ENCODE data around the gene TIMP4.

Gene TIMP4

DNA sequence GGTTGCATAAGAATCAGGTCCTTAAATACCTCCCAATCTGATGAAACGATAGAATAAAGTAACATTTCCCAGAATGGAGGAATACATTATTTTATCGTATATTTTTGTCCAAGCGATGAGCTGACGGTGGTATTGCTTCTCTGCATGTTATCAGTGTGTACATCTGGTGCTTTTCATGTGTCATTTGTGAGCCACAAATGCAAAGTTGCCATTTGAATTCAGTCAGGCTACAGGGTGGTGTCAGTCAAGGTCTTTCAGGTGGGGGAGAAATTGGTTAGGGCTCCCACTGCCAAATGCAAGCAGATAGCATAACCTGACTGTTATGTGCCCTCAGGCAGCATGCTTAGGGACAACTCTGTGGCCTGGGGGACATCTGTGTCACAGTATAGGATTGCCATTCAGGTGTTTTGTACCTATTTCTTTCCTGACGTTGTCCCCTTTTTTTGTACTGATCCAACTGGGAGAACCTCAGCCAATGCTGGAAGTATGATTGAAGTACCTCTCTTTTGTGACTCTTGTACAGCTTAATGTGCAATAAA, 26.5 kb upstream of the TIMP4 start:
- DNase-seq, result no peak

DNA sequence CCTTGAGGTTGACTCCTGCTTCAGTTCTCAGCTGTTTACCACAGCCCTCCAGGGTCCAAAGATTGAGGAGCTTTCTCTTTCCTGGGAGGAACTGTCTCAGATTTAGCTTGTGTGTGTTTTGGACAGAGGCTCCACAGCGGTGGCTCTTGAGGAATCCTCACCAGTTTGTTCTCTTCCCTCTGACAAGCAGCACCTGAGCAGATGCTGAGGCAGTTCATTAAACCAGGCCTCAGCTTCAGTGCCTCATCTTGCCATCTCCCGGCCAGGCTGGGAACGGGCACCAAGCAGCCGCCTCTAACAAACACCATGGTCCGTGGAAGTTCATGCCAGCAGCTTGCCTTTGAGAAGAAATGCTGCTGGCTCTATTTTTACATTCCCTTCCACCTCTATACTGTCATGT, 25.8 kb upstream of the TIMP4 start:
- DNase-seq, result no peak

DNA sequence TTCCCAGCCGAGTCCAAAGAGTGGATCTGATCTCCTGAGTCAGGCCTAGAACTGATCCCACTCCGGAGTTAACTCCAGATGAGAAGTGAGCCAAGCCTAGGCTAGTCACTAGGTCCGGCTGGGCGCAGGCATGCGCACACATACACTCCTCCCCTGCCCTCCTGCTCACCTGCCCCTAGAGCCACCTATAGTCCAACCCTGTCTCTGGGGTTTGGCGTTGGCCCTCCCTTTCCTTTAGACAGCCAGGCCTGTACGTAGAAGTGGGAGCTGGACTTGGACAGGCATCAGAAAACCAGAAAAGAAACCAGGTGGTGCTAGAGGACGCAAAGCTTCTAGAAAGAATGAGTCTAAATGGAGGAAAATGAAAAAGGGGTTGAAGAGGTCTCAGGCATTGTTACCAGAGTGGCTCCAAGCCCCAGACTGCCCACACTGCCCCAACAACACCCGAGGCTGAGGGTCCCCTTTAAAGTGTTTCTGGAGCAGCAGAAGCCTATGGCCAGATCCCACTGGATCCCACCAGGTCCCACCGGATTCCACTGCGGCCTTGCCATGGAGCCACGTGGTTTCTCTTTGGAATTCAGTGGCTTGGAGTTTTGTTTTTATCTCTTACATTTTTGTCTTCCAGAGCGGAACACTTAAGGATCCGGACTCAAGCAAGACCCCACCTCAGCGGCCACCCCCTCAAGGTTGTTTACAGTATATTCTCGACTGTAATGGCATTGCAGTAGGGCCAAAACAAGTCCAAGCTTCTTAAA, 24.2 kb upstream of the TIMP4 start:
- DNase-seq, result no peak

DNA sequence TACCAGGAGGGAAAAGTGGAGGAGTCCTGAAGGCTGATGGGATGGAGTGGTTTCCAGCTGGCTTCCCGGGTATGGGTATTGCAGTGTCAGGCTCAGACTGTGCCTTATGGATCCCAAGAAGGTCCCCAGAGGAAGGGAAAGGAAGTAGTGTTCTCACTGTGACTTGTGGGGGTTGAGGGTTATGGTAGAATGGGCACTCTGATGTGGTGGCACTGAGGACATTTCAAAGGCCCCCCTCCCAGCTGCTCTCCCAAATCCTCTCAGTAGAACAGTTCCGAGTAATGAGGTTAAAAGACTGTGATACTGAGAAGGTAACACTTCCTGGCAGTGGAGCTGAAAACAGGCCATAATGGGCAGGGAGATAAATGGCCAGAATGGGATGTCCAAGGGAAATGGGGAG, 23.1 kb upstream of the TIMP4 start:
- DNase-seq, result no peak

DNA sequence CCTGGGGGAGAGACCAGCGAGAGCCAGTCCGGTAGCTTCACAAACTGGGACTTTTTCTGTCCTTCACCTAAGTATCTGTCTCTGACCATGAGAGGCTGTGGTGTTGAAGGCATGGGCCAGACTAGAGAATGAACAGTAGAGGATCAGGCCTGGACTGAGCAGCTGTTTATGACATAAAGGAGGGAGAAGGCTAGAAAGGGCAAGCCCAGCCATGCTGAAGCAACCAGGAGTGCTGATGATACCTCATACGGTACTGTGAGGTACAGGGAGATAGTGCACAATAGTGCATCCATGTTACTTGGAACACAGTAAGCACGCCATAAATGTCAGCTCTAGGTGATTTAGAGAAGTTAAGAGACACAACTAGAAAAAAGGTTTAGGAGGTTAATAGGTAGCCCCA, 22.6 kb upstream of the TIMP4 start:
- no peak for DNase-seq

DNA sequence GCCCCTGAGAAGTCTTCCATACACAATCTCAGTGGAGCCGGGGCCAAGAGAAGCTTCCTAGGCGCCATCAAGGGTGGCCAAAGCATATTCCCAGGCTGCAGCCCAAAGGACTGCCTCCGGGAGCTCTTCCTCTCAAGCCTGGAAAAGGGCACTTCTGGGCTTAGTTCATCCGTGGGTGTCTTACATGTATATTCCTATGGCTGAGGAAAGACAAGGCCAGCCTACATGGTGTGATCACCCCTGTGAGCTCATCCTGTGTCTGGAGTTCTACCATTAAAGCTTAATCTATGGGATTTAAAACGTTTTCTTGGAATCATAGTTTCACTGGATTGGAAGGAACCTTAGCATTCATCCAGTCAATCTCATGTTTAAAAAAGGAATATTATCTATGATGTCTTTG, 21.9 kb upstream of the TIMP4 start:
- DNase-seq, result no peak

DNA sequence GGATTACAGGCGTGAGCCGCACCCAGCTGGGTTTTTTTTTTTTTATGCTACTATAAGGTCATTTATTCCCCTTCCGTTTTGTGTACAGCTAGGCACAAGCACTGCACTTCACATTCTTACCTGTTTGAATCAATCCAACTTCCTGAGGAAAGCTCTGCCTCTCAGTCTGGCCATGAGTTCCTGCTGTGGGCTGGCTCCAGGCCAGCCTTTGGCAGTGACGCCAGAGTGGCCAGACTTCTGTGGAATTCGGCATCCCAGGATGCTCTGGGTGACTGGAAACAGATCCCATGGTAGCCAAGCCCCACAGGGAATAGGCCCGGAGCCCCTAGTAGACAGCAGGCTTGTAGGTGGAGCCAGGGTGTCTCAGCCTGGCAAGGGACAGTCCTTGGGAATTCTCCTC, 21.5 kb upstream of the TIMP4 start:
- DNase-seq, result no peak

DNA sequence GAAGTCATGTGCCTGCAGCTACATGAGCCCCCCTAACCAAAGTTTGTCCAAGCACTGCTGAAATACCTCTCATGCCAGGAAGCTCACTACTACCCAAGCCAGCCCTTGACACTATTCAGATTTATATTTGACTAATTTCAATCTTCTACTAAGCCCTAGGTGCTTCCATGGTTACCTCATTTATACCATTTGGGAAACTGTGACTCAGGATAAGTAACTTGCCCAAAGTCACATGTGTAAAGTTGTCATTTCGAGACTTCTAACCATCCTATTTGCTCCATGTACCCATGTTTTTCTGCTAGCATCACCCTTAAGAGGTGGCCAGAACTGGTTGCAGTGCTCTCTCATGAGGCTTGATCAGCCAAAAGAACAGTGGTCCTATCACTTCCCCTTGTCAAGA, 20.7 kb upstream of the TIMP4 start:
- DNase-seq, result no peak

DNA sequence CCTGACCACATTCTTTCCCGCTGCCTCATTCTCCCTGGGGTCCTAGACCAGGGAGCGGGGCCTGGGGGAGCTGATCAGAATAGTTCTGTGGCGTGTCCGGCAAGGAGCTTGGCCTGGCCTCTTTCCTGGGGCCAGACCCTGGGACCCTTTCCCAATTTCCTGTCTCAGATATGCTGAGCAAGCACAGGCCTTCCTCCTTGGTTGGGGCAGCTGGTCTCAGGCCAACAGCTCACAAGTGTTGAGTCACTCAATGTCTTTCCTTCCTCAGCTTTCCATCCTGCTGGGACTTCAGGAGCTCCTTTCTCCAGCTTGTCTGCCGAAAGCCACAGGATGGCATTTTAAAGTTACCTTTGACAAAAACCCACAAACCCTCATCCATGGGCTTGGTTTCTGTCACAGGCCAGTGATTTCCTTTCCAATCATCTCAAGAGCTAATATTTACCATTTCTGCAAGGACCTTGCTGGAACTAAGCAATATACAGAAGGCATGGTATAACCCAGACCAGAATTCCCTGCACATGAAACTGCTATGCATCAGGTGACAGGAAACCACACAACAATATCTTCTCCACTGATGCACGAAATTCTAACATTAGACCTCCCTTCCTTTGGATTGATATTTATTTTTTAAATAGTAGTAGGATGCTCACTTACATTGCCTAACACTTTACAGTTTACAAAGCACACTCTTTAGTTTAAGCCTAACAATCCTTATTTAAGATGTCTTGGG, 19.5 kb upstream of the TIMP4 start:
- no peak for DNase-seq

DNA sequence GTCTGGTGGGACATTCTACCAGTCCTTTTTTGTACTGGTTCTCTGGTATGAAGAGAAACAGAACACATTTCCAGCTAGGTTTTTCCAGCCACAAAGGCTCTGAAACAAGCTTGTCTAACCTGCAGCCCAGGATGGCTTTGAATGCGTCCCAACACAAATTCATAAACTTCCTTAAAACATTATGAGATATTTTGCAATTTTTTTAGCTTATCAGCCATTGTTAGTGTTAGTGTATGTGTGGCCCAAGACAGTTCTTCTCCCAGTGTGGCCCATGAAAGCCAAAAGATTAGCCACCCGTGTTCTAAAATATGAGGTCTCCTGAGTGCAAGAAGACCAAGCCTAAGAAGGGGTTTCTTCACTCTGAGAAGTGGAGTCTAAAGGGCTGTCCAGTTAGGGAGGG, 18.4 kb upstream of the TIMP4 start:
- no peak for DNase-seq

DNA sequence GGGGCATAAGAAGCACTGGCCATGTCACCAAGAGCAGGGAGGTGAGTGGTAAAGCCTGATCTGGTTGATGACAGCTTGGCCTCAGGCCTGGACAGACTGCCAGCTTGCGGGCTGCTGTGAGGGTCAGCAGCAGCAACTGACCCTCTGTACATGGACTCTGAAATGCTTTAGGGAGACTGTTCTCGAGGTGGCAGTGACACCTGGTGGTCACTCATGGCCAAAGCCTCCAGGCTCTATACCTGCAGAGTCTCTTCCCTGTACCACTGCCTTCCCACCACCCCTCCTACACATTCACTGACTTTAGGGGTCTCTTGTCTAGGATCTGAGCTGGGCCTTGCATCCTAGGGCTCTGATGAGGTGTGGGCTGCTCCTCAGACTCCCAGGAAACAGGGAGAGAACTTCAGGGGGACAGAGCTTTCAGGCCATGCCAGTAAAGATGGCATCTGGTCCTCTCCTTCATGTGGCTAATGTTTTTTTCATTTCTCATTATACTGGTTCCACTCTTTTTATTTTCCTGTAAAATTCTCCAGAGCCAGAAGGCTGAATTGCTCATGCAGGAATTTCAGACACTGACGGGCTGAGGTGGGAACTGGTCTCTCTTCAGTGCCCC, 17.2 kb upstream of the TIMP4 start:
- no peak for DNase-seq

DNA sequence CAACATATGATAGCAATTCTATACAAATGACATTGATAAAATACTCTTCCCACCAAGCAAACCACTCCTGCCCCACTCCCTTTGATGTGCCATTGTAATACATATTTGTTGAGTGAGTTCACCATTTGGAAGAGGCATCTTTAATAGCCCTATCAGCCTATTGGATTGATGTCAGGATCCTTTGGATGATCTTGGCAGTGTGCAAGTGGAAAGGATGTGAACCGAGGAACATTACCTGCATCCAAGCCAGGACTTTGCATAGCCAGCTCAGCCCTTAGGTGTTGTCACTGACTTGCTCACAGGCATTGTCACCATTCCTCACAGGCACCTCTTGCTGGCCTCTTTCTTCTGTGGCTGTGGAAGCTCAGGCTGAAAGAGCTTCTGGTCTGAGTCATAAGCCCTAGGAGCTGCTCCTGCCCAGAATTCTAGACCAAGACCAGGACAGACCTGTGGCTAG, 16.5 kb upstream of the TIMP4 start:
- no peak for DNase-seq

DNA sequence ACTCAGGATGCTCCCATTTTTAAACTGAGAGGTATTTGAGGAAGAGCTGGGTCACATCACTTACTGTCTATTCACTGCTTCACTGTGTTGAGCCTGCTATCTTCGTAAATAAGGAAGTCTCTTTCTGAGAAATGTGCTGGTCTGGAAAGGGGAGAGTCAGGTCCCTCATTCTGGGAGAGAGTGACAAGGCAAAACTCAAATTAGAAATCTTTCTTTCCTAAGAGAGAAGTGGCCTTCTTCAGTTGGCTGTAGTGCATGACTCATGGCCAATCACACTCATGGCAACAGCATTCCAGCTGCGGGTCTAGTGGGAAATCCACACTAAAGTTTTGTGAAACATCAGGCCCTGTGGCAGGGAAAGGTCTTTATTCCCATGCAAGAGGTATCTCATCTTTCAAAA, 11.5 kb upstream of the TIMP4 start:
- peak; percentile 7 for DNase-seq

DNA sequence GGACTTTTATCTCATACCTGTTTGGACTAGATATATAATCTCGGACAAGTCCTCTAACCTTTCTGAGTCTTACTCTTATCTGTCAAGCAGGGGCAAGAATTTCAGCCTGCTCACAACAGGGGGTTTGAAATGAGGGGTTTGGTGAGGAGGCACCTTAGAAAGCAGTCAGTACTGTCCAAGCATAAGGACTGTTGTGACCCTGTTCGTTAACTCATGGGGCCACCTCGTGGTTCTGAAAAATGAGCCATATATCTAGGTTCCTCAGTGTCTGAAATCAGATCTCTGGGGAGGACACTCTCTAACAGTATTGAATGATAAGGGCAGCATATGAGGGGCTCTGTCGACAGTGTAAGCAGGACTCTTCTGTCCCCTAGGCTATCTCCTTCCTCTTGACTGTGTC, 7.2 kb upstream of the TIMP4 start:
- DNase-seq, result no peak

DNA sequence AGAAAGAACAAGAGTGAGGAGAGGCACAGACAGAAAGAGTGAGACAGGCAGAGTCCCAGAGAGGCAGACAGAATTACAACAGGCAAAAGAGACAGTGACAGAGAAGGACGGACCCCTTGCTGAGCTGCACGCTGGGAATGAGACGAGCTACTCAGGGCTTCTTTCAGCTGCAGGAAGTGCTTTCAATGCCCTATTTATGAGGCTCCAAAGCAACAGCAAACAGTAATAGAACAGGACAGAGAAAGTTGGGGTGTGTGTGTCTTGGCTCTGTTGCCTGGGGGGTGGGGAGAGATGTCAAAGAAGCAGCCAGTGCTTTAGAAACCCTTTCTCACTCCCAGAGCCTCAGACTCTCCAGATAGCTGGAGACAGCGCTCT, 502 bp upstream of the TIMP4 start:
- no peak for DNase-seq

DNA sequence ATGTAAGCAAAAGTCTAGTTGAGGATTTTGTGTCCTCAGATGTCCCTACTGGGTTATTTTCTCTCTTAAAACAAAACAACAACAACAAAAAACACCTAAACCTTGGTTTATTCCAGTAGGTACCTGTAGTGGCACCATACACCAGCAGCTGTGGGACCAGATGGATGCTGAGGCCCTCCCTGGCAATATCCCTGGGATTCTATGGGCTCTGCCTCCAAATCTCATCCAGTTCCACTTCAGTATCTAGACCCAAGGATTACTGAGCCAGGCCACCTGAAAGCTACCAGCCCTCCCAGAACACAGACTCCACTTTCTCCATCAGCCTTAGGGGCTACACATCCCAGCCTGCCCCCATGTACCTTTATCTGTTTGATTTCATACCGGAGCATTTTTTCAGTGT, 1.7 kb downstream of the TIMP4 start:
- DNase-seq, result no peak

DNA sequence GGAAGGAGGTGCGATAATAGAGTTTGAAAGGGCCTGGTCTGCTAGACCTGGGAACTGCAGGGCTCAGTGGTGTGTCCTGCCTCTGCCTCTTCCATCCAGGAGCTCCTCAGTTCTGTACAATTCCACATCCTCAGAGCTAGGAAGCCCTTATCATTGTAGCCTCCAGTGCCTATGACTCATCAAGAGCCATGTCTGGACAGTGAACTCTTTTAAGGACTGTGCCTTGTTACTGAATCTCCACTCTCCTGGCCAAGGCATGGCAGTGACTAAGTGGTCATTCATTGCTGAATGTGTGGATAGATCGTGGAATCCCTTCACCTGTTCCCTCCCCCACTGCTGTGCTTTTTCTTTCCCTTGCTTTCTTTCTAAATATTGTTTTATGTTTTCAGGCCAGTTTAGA, 2.9 kb downstream of the TIMP4 start:
- no peak for DNase-seq

DNA sequence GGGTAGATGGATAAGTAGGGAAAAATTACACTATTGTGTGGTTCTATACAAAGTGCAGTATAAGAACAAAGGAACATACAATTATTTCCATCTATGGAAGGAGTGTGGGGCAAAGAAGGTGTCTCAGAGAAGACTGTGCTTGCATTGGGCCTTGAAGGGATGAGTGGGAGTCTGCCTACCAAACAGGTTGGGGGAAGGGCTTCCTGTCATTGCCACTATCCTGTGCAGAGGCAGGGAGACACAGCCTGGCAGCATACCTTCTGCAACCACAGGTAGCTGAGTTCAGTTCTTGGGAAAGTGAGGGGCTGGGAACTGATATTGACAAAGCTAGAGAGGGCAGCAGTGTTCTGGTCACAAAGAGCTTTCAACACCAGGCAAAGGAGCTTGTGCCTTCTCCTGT, 3.4 kb downstream of the TIMP4 start:
- no peak for DNase-seq

DNA sequence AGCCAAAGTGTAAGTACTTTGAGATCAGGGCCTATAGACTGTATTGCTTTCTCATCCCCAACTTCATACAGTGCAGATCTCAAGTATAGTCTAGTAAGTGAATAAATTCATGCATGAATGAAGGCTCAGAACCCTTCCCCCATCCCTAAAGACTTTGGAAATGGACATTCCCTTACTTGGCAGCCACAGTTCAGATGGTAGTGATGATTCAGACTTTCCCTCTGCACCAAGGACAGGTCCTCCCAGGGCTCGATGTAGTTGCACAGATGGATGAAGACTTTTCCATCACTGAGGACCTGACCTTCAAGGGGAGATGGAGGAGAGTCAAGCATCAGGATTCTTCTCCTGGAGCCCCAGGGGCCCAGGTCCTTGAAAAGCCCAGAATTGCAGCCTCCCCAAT, 4.6 kb downstream of the TIMP4 start:
- DNase-seq, result no peak

DNA sequence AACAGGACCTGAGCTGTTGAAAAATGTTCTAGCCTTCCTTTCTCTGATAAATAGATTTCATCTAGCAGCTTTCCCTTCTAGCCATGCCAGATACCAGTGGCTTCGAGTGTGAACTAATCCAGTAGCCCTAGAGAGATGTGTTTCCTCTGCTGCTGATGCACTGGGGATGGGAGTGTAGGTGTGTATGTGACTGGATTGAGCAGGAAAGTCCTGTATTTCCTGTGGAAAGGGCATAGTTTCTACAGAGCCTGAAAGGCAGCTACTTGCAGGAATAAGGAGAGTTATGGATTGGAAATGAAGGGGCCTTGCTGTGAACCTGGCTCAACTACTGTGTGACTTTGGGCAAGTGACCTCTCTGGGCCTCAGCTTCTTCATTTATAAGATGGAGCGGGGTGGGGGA, 8.6 kb downstream of the TIMP4 start:
- DNase-seq, result no peak

DNA sequence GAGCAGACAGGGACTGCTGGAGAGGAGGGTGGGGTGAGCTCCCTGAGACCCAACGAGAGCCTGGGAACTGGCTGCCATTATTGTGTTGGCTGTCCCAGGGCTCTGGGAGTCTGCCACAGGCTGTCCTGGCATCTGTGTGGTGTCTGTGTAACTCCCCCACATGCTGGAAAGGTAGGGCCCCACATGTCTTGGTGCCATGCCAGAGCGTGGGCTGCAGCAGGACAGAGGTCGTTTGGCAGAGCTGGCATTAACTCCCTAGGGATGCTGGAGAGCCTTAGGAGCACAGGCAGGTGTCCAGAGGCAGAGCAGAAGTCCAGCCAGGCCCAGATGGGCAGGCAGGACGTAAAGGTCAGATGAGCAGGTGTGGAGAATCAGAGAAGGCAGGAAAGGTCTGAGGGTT, 9.7 kb downstream of the TIMP4 start:
- DNase-seq, result no peak

DNA sequence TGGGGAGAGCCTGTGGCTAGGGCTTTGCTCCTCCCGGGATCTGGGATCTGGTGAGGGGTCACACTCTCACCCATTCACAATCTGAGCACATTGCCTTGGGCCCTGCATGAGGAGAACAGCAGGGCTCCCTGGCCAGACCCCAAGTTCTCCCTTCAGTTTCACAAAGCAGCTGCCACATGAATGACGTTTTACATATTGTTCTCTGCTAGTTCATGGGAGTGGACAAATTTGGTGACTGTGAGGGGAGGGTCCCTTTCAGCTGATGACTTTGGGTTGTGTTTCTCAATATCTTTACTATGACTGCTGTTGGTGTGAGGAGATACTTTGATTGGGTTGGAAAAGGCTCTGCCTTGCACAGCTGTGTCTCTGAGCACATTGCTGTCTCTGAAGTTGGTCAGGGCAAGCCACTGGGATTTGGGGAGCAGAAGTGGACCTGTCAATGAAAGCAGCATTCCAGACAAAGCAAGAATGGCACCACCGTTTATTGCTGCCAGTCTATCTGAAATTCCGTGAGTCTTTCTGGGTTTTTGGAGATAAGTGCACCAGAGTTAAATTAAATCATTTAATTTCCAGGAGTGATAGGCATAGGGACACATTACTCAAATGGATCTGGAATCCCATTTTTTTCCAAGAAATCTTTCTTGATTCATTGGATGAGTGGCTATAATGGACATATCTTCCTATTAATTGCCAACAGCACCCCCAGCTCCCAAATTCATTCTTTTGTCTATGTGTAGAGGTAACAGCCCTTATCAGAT, 10.3 kb downstream of the TIMP4 start:
- DNase-seq, result no peak

DNA sequence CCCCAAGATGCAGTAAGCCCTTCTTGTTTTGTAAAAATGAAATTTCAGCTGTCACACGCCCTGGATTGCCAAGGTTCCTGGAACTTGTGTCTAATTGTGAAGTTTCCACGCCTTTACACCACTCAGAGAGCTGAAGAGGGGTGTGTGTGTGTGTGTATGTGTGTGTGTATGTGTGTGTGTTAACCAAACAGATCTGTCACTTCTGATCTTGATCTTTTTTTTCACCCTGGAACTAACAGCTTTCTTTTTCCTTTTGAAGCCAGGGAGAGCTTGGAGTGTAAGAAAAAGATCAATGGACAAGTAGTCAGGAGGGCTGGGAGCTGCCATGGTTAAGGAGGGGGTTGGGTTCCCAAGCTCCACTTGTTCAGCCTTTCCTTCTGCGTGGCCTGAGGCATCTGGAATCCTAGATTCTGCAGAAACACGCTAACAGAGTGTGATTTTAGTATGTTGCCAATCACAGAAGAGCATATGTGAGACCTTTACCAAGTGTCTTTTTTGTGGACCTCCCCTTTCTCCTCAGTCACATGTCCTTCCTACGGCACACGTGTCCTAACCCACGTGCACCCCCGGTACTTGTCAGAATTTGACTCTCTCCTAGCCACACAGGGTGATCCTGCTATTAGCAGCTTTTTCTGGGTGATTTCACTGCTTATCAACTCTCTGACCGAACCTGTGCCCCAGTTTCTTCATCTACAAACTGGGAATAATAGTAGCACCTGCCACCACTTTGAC, 11.5 kb downstream of the TIMP4 start:
- no peak for DNase-seq
